ENCODE data around the gene CGREF1. TPM values are rescaled to one million over a fixed set of nuclear protein-coding genes. Genes with fewer than 3 reads are reported as not detected.
A peak's percentile ranks its signal among the peaks of the same experiment; 100 is the strongest.
"Not testable (repeated sequence)": the region's sequence is repeated elsewhere in the genome, so short reads cannot be mapped to it uniquely, and the experiment has no call there.

Gene CGREF1
- total and polyA plus RNA-seq, 9 donors: 0.76 to 6.7 (median 2.2) TPM

DNA sequence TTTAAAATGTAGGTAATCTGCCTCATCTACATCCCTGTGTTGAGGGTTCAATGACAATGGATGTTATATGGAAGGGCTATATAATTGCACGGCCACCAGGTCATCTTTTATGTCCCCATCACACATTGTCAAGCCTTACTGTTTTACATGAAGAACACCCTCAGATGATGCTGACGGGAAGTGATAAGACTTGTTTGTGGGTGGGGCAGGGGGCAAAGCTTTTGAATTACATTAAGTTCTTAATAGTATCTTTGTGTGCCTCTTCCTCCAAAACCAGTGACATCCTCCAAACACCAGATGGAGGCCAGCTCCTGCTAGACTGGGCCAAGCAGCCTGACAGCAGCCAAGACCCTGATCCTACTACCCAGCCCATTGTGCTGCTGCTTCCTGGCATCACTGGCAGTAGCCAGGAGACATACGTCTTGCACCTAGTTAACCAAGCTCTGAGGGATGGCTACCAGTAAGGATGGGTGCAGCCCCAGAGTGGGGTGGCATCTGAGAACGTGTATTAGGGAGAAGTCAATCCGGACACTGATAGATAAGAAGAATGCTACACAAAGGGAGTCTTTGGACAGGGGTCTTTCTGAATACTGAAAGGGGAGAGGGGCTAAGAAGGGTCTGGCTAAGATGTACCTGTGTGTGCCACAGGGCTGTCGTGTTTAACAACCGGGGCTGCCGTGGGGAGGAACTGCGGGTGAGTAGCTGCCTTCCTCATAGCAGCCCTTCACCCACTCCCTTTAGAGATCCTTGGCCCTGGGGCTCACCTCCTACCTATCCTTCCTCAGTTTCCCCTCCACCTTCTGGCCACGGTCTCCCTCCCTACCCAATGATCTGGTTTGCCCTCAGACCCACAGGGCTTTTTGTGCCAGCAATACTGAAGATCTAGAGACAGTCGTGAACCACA, 10.0 kb upstream of the CGREF1 start:
- DNase-seq: no peak
- 85% methylated on average over 8 of the region's 11 CpGs for WGBS (ENCODE audit: insufficient coverage)

DNA sequence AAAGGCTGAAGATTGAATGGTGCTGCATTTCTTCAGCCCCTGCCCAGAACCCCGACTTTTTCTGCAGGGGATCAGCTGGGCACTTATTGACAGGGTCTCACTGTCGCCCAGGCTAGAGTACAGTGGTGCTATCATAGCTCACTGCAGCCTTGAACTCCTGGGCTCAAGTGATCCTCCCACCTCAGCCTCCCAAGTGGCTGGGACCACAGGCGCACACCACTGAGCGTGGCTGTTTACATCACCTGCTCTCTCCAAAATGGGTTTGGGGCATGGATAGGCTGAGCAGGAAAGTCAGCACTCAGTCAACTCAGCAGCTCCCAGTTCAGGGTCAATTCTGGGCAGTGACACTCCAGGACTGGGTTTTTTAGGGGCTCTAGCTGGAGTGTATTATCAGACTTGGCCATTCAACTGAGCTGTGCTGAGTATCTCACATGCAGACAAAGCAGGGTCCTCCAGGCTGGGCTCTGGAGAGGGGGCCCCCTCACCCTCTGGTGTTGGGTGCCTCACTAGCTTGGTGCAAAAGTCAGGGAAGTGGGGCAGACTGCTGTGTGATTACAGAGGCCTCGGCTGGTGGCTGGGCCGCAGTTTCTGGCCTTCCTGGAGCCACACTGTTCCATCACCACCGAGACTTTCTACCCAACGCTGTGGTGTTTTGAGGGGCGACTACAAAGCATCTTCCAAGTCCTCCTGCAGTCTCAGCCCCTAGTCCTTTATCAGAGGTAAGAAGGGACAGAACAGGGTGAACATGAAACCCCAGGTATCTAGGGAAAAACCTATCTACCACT, 9.1 kb upstream of the CGREF1 start:
- no peaks in the 10 kb centered on the region for H3K9me3 ChIP-seq (replicated peaks; ENCODE audit: control insufficient read depth, low read depth, low read length)
- no peak overlapping the region for H3K27ac ChIP-seq (ENCODE audit: low read length)
- H3K4me3 ChIP-seq (ENCODE audit: low read length): no peak overlapping the region
- peaks cover 4% of the 10 kb centered on the region for H3K27me3 ChIP-seq (ENCODE audit: control insufficient read depth, insufficient read depth, low read length)
- H3K36me3 ChIP-seq (ENCODE audit: control insufficient read depth, insufficient read depth, low read length): peaks cover 37% of the 10 kb centered on the region
- 96% methylated on average over 5 of the region's 9 CpGs for WGBS (ENCODE audit: insufficient coverage)
- H3K4me1 ChIP-seq (ENCODE audit: control insufficient read depth, insufficient read depth, low read length): peaks cover 12% of the 10 kb centered on the region
- no peak for DNase-seq

More for the DNA sequence above, 10.0 kb upstream of the CGREF1 start:
- no peaks in the 10 kb centered on the region for H3K9me3 ChIP-seq (replicated peaks; ENCODE audit: control insufficient read depth, low read depth, low read length)
- H3K36me3 ChIP-seq (ENCODE audit: control insufficient read depth, insufficient read depth, low read length): peaks cover 37% of the 10 kb centered on the region
- no peak overlapping the region for H3K27ac ChIP-seq (ENCODE audit: low read length)
- no peak overlapping the region for H3K4me3 ChIP-seq (ENCODE audit: low read length)
- peaks cover 1% of the 10 kb centered on the region for H3K27me3 ChIP-seq (ENCODE audit: control insufficient read depth, insufficient read depth, low read length)
- peaks cover 13% of the 10 kb centered on the region for H3K4me1 ChIP-seq (ENCODE audit: control insufficient read depth, insufficient read depth, low read length)

DNA sequence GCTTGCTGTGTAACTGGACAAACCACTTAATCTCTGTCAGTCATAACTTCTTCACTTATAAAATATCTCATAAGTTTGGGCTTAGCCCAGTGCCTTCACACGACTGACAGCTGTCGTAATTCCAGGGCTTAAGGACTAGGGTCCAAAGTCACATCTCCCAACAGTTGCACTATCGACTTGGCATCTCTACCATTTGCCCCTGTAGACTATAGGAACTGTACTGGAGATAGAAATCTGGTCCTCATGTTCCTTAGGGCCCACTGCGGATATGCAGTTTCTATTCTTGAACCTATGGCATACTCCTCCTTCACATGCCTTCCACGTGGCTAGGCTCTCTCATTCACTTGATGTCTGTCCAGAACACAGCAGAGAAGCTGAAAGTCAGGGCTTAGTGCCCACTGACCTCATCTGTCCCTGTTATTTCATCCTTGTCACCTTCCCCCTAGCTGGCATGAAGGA, 7.4 kb upstream of the CGREF1 start:
- no peak overlapping the region for H3K27ac ChIP-seq (ENCODE audit: low read length)
- 45% methylated on average over 2 of the region's 5 CpGs for WGBS (ENCODE audit: insufficient coverage)
- H3K4me3 ChIP-seq (ENCODE audit: low read length): no peak overlapping the region

DNA sequence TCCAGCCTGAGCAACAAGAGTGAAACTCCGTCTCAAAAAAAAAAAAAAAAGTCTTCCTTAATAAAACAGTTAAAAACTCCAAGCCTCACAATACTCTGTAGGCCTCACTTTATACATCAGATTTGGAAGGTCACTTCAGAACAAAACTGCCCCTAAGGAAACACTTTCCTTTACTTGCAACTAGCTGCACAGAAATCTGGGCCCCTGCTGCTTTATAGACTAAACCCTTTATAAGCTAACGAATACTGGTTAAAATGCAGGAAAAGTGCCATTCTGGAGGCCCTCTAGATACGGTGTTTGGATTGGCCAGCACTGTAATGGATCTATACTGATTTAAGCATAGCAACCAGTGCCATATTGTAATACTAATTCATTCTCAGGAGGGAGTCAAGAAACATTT, 6.2 kb upstream of the CGREF1 start:
- 83% methylated on average over 1 of the region's 3 CpGs for WGBS (ENCODE audit: insufficient coverage)
- DNase-seq: no peak
- no peak overlapping the region for H3K4me3 ChIP-seq (ENCODE audit: low read length)
- H3K27ac ChIP-seq (ENCODE audit: low read length): no peak overlapping the region
- peaks cover 8% of the 10 kb centered on the region for H3K4me1 ChIP-seq (ENCODE audit: control insufficient read depth, insufficient read depth, low read length)
- no peaks in the 10 kb centered on the region for H3K9me3 ChIP-seq (replicated peaks; ENCODE audit: control insufficient read depth, low read depth, low read length)
- H3K27me3 ChIP-seq (ENCODE audit: control insufficient read depth, insufficient read depth, low read length): peaks cover 22% of the 10 kb centered on the region
- peaks cover 9% of the 10 kb centered on the region for H3K36me3 ChIP-seq (ENCODE audit: control insufficient read depth, insufficient read depth, low read length)

More for the DNA sequence above, 7.4 kb upstream of the CGREF1 start:
- H3K36me3 ChIP-seq (ENCODE audit: control insufficient read depth, insufficient read depth, low read length): peaks cover 20% of the 10 kb centered on the region
- no peaks in the 10 kb centered on the region for H3K9me3 ChIP-seq (replicated peaks; ENCODE audit: control insufficient read depth, low read depth, low read length)
- H3K27me3 ChIP-seq (ENCODE audit: control insufficient read depth, insufficient read depth, low read length): peaks cover 13% of the 10 kb centered on the region
- DNase-seq: no peak
- H3K4me1 ChIP-seq (ENCODE audit: control insufficient read depth, insufficient read depth, low read length): peaks cover 8% of the 10 kb centered on the region

DNA sequence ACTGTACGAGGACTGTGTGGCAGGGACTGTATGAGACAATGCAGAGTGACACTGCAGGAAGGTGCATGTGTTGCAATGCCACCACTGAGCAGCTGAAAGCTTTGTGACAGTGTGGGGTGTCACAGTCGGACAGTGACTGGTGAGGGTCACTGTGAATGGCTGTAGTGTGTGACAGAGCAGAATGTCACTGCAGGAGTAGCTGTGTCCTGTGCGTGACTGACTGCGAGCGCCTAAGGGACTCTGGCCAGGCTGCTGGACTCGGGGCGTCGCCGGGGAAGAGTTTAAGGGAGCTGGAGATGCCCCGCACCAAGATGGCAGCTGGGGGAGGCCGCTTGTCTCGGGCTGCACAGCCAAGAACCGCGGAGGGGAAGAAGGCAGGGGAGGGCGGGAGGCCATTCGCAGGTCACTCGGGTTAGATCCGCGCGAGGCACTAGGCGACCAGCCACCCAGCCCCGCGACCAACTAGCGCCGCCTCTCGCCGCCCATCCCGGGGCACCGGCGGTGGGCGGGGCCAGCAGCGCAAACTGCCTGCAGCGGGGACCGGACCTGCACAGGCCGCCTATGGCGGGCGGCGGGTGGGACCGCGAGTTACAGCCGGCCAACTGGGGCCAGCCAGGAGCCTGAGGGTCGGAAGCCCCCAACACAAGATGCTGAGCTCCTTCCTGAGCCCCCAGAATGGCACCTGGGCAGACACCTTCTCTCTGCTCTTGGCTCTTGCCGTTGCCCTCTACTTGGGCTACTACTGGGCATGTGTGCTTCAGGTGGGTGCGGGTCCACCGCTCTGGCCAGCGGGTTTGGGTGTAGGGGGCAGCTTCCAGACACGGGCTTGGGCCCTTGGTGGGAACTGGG, 4.6 kb upstream of the CGREF1 start, which contains the start of gene ABHD1:
ABHD1 (plus strand) TSS at position 514 of the 849 bp plus-strand sequence; CDS start at position 648, 134 bp downstream.
- Histone ChIP-seq H3K9me3 (replicated peaks; ENCODE audit: control insufficient read depth, low read depth, low read length) (no peaks in the 10 kb centered on the region), H3K4me3 (ENCODE audit: low read length) (peak within 1 kb of the TSS; percentile 53), H3K4me1 (ENCODE audit: control insufficient read depth, insufficient read depth, low read length) (peaks cover 13% of the 10 kb centered on the region), H3K27me3 (ENCODE audit: control insufficient read depth, insufficient read depth, low read length) (peaks cover 35% of the 10 kb centered on the region), H3K27ac (ENCODE audit: low read length) (no peak within 1 kb of the TSS), H3K36me3 (ENCODE audit: control insufficient read depth, insufficient read depth, low read length) (no peaks in the 10 kb centered on the region)
- DNase-seq: no peak
- WGBS (ENCODE audit: insufficient coverage): 2% methylated on average over 41 of the region's 47 CpGs

DNA sequence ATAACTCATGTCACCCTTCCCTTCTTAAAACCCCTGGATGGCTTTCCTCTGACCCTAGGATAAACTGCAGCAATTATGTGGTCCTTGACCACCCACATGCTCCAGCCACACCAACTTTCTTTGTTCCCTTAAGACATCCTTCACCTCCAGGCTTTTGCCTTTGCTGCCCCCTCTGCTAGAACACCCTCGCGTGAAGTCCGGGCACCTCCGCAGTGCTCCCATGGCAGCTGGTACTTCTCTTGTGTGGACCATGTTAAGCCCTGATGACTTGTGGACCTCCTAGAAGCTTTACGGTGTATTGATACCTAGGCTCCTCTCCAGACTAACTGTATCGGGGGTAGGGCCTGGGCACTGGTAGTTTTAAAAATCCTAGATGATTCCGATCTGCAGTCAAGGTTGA, 3.9 kb upstream of the CGREF1 start:
- WGBS (ENCODE audit: insufficient coverage): 81% methylated on average over 5 of the region's 7 CpGs
- Histone ChIP-seq H3K9me3 (replicated peaks; ENCODE audit: control insufficient read depth, low read depth, low read length) (no peaks in the 10 kb centered on the region), H3K27me3 (ENCODE audit: control insufficient read depth, insufficient read depth, low read length) (peaks cover 42% of the 10 kb centered on the region), H3K4me3 (ENCODE audit: low read length) (no peak overlapping the region), H3K4me1 (ENCODE audit: control insufficient read depth, insufficient read depth, low read length) (peaks cover 16% of the 10 kb centered on the region), H3K27ac (ENCODE audit: low read length) (no peak overlapping the region), H3K36me3 (ENCODE audit: control insufficient read depth, insufficient read depth, low read length) (no peaks in the 10 kb centered on the region)
- no peak for DNase-seq

DNA sequence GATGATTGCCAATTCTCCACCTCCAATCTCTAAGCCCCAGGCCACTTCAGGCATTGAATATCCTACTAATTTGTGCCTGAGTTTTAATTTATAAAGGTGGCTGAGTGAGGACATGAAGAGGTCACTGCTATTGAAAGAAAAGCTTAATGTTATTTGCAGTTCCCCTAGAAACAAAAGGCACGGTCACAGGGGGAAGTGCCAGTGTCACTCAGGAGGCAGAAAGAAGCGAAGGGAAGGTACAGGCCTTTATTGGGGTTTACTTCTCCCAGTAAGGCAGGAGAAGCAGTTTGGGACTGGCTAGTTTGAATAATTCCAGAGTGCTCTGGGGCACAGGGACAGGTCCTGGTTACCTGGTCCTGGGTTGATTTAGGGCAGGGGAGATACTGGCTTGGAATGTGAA, 3.0 kb upstream of the CGREF1 start:
- H3K27me3 ChIP-seq (ENCODE audit: control insufficient read depth, insufficient read depth, low read length): peaks cover 46% of the 10 kb centered on the region
- H3K4me3 ChIP-seq (ENCODE audit: low read length): no peak overlapping the region
- peaks cover 16% of the 10 kb centered on the region for H3K4me1 ChIP-seq (ENCODE audit: control insufficient read depth, insufficient read depth, low read length)
- H3K27ac ChIP-seq (ENCODE audit: low read length): no peak overlapping the region
- H3K9me3 ChIP-seq (replicated peaks; ENCODE audit: control insufficient read depth, low read depth, low read length): no peaks in the 10 kb centered on the region
- H3K36me3 ChIP-seq (ENCODE audit: control insufficient read depth, insufficient read depth, low read length): no peaks in the 10 kb centered on the region
- DNase-seq: no peak
- 32% methylated on average over 2 of the region's 2 CpGs for WGBS (ENCODE audit: insufficient coverage)

DNA sequence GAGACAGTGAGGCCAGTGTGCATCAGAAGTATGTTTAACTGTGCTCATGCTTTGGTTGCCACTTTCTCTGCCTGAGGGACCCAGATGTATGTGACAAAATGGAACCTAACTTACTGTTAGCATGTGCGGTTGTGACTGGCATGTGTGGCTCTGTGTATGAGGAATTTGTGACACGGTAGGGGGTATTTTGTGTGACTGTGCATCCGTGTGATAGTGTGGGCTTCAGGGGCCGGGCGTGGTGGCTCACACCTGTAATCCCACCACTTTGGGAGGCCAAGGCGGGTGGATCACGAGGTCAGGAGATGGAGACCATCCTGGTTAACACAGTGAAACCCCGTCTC, 372 bp upstream of the CGREF1 start:
- not testable (repeated sequence) for DNase-seq; H3K9me3 ChIP-seq (replicated peaks; ENCODE audit: control insufficient read depth, low read depth, low read length); H3K27ac ChIP-seq (ENCODE audit: low read length); H3K36me3 ChIP-seq (ENCODE audit: control insufficient read depth, insufficient read depth, low read length)
- 69% methylated on average over 6 of the region's 8 CpGs for WGBS (ENCODE audit: insufficient coverage)
- Histone ChIP-seq H3K4me1 (ENCODE audit: control insufficient read depth, insufficient read depth, low read length) (peaks cover 16% of the 10 kb centered on the region), H3K4me3 (ENCODE audit: low read length) (peak overlapping the region; percentile 17), H3K27me3 (ENCODE audit: control insufficient read depth, insufficient read depth, low read length) (peaks cover 51% of the 10 kb centered on the region)

DNA sequence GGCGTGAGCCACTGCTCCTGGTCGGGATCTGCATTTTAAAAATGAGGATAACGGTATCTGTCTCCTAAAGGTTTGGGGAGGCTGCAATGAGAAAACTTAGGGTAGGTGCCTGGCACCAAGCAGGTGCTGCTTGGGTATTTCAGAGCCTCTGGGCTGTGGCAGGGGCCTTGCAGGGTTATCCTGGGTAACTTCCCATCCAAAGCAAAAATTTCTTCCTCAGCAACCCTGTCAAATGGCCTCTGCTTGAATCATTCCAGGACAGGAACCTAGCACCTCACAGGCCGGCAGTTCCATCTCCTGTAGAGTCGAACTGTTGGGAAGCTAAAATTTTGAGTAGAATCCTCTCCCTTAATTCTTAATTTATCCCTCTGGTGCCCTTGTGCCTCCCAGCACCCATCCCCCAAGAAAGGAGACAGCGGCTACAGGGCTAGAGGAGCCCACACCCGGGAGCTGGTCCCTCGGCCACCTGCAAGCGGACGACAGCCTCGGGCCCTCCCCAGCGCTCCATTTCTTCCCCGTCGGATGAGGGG, 868 bp downstream of the CGREF1 start:
- no peak for DNase-seq
- no peaks in the 10 kb centered on the region for H3K9me3 ChIP-seq (replicated peaks; ENCODE audit: control insufficient read depth, low read depth, low read length)
- 11% methylated on average over 11 of the region's 14 CpGs for WGBS (ENCODE audit: insufficient coverage)
- H3K27me3 ChIP-seq (ENCODE audit: control insufficient read depth, insufficient read depth, low read length): peaks cover 47% of the 10 kb centered on the region
- H3K36me3 ChIP-seq (ENCODE audit: control insufficient read depth, insufficient read depth, low read length): no peaks in the 10 kb centered on the region
- peak overlapping the region; percentile 28 for H3K4me3 ChIP-seq (ENCODE audit: low read length)
- peaks cover 10% of the 10 kb centered on the region for H3K4me1 ChIP-seq (ENCODE audit: control insufficient read depth, insufficient read depth, low read length)
- no peak overlapping the region for H3K27ac ChIP-seq (ENCODE audit: low read length)

All from muscle of leg (tissue), 11 donors.